Uterus (tissue), 4 donors: ENCODE measurements around the gene CHMP4B. TPM values are rescaled to one million over a fixed set of nuclear protein-coding genes. Genes with fewer than 3 reads are reported as not detected.

Experiments
- DNase-seq, 2 donors: peaks; one replicate each; pipeline ENCODE4 v3.0.0-alpha.2; 2019 to 2020
- H3K27ac ChIP-seq, 2 donors: fragments of 200-600 bp; sonication (generic); 1 replicate in 1 of 2; 2 replicates in 1 of 2; pipeline ENCODE4 v1.5.1; 2016 to 2018
- H3K27me3 ChIP-seq, 2 donors: fragments of 200-600 bp; sonication (generic); one replicate each; pipeline ENCODE4 v1.5.1; 2018 to 2019; ENCODE audit warnings: control low read depth in 1 of 2
- H3K36me3 ChIP-seq, 2 donors: fragments of 200-600 bp; sonication (generic); one replicate each; pipeline ENCODE4 v1.5.1; 2019; ENCODE audit warnings: control low read depth in 1 of 2
- H3K4me1 ChIP-seq, 2 donors: fragments of 200-600 bp; sonication (generic); one replicate each; pipeline ENCODE4 v1.5.1; 2018 to 2019; ENCODE audit warnings: control low read depth in 1 of 2
- H3K4me3 ChIP-seq, 2 donors: fragments of 200-600 bp; sonication (generic); 1 replicate in 1 of 2; 2 replicates in 1 of 2; pipeline ENCODE4 v1.5.1; 2018 to 2019; ENCODE audit warnings: mild to moderate bottlenecking in 1 of 2
- H3K9me3 ChIP-seq, 2 donors: fragments of 200-600 bp; sonication (generic); one replicate each; pipeline ENCODE4 v1.5.1; 2019; ENCODE audit warnings: control low read depth in 1 of 2
- CTCF ChIP-seq, 4 experiments: fragments of 200-600 bp in 2 of 4; fragments of 450-650 bp in 2 of 4; sonication (generic) in 2 of 4; IDR thresholded peaks; one replicate each; pipeline ENCODE4 v1.5.1; 2016 to 2019; ENCODE audit warnings: antibody characterized with exemption in 4 of 4, mild to moderate bottlenecking in 2 of 4, moderate library complexity in 1 of 4
- POLR2A ChIP-seq, 2 donors: fragments of 450-650 bp; IDR thresholded peaks; one replicate each; pipeline ENCODE4 v1.6.1; 2016; ENCODE audit warnings: antibody characterized with exemption in 2 of 2, mild to moderate bottlenecking in 1 of 2, moderate library complexity in 1 of 2
- intact Hi-C: fragments of 100-400 bp; cut with DNase I; formaldehyde crosslinking; loops from one replicate; pipeline ENCODE4 v1.15.1; 2023; ENCODE audit warnings: low total_unique reads
- total RNA-seq, 4 donors: library from RNA; depleted of rRNA in 3 of 4; stranded (reverse); fragments of >200 nt in 3 of 4; gene quantifications; one replicate each; pipeline versions ENCODE4 v1.1.0 to v1.2.4, GENCODE V29; 2014 to 2023
- donor health status: DM: yes; HTN: yes; CAD: no.

CHMP4B gene
- total RNA-seq, 4 donors from 2014 or later: 48.0 to 73.8 (median 57.9) TPM

DNA sequence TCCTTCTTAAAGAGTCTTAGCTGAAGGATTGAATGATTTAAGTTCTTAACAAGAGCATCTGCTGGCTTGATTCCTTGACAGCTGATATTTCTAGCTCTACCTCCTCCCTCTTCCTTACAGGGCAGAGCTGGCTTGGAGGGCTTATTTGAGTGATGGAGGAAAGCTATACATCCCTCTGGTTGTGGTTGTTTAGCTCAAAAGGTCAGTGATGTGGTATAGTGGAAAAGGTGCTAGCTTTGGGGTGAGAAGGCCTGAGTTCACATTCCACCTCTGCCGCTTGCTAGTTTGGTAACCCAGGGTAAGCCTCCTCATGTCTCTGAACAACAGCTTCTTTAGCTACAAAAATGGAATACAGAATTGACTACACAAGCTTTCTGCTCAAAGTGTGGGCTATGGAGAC, 8.3 kb downstream of the CHMP4B start:
- Histone ChIP-seq H3K4me1 (no peaks in the 10 kb centered on the region), H3K27me3 (no peaks in the 10 kb centered on the region), H3K9me3 (no peaks in the 10 kb centered on the region), H3K36me3 (no peaks in the 10 kb centered on the region), H3K4me3 (no peak overlapping the region), H3K27ac (no peak overlapping the region)
- no peak for DNase-seq
- intact Hi-C loops: no loop called here
- no peak for TF ChIP-seq POLR2A (IDR thresholded peaks at IDR 0.05)
- TF ChIP-seq CTCF (IDR thresholded peaks at IDR 0.05): no peak

GRCh38 chr20:33820362-33820761, 9.2 kb downstream of the CHMP4B start:
- no peak for TF ChIP-seq CTCF (IDR thresholded peaks at IDR 0.05)
- Histone ChIP-seq H3K27me3 (no peaks in the 10 kb centered on the region), H3K36me3 (no peaks in the 10 kb centered on the region), H3K27ac (no peak overlapping the region), H3K4me3 (no peak overlapping the region), H3K4me1 (no peaks in the 10 kb centered on the region), H3K9me3 (no peaks in the 10 kb centered on the region)
- DNase-seq: no peak
- intact Hi-C loops: no loop called here

GRCh38 chr20:33821270-33821836, 10.2 kb downstream of the CHMP4B start:
- Histone ChIP-seq H3K36me3 (no peaks in the 10 kb centered on the region), H3K4me3 (no peak overlapping the region), H3K27ac (no peak overlapping the region), H3K4me1 (no peaks in the 10 kb centered on the region), H3K9me3 (no peaks in the 10 kb centered on the region), H3K27me3 (no peaks in the 10 kb centered on the region)
- DNase-seq: no peak
- TF ChIP-seq CTCF (IDR thresholded peaks at IDR 0.05): no peak
- TF ChIP-seq POLR2A (IDR thresholded peaks at IDR 0.05): no peak
- intact Hi-C loops: no loop called here

- TF ChIP-seq CTCF (IDR thresholded peaks at IDR 0.05): no peak
- TF ChIP-seq POLR2A (IDR thresholded peaks at IDR 0.05): no peak
- Histone ChIP-seq H3K4me3 (no peak overlapping the region), H3K27me3 (no peaks in the 10 kb centered on the region), H3K36me3 (no peaks in the 10 kb centered on the region), H3K4me1 (no peaks in the 10 kb centered on the region), H3K9me3 (no peaks in the 10 kb centered on the region), H3K27ac (no peak overlapping the region)
- no peak for DNase-seq
- intact Hi-C loops: no loop called here
Measured at GRCh38 chr20:33822423-33822822, 11.3 kb downstream of the CHMP4B start.

GRCh38 chr20:33822991-33823390, 11.8 kb downstream of the CHMP4B start:
- Histone ChIP-seq H3K9me3 (no peaks in the 10 kb centered on the region), H3K4me3 (no peak overlapping the region), H3K4me1 (peaks cover 0 to 3% of the 10 kb centered on the region in 2 donors), H3K27me3 (no peaks in the 10 kb centered on the region), H3K27ac (no peak overlapping the region), H3K36me3 (no peaks in the 10 kb centered on the region)
- DNase-seq: no peak
- TF ChIP-seq CTCF (IDR thresholded peaks at IDR 0.05) (no peak), POLR2A (IDR thresholded peaks at IDR 0.05) (no peak)
- intact Hi-C loops: no loop called here
